H1 (cell line): ENCODE results near the gene MPV17L2. TPM values are rescaled to one million over a fixed set of nuclear protein-coding genes. Genes with fewer than 3 reads are reported as not detected.

Experiments
- CBX5 ChIP-seq: fragments of 300-800, 300-1000 bp; sonication (generic); IDR thresholded peaks from 2 replicates; pipeline ENCODE4 v1.7.1; 2016; ENCODE audit warnings: antibody characterized with exemption, low read length, low read depth
- EGR1 ChIP-seq: IDR thresholded peaks from 2 replicates; pipeline ENCODE4 v1.6.1; 2011; ENCODE audit warnings: low read depth, low read length, borderline replicate concordance
- GTF2F1 ChIP-seq: IDR thresholded peaks from 2 replicates; pipeline ENCODE4 v1.6.1; 2012; ENCODE audit warnings: low read depth, low read length, improper control_type of control experiment, borderline replicate concordance
- HDAC2 ChIP-seq, 2 experiments: fragments of 300-600 bp in 1 of 2; sonication (generic) in 1 of 2; IDR thresholded peaks; 2 replicates each; pipeline ENCODE4 v1.6.1; 2011 to 2012; ENCODE audit warnings: low read depth in 2 of 2, low read length in 2 of 2, mild to moderate bottlenecking in 2 of 2, moderate library complexity in 2 of 2, borderline replicate concordance in 1 of 2, inconsistent platforms in 1 of 2
- NRF1 ChIP-seq: IDR thresholded peaks from 2 replicates; pipeline ENCODE4 v1.6.1; 2011; ENCODE audit warnings: mild to moderate bottlenecking, low read depth, low read length, improper control_type of control experiment
- PHF8 ChIP-seq: fragments of 200-600 bp; sonication (generic); conservative IDR thresholded peaks from 2 replicates; pipeline ENCODE4 v1.7.1; 2012; ENCODE audit warnings: low read depth, mild to moderate bottlenecking, inconsistent platforms, low read length, moderate library complexity
- RXRA ChIP-seq: IDR thresholded peaks from 2 replicates; pipeline ENCODE4 v1.6.1; 2011; ENCODE audit warnings: low read depth, mild to moderate bottlenecking, low read length, moderate library complexity; ENCODE audit not compliant: insufficient read depth
- TAF7 ChIP-seq: optimal IDR thresholded peaks from 2 replicates; pipeline ENCODE3; 2011; ENCODE audit warnings: low read depth, mild to moderate bottlenecking, inconsistent platforms, low read length, moderate library complexity, borderline replicate concordance
- polyA plus RNA-seq, 7 experiments: library from polyadenylated mRNA; depleted of rRNA in 3 of 7; stranded (reverse) in 5 of 7; unstranded in 2 of 7; fragments of >200 nt in 5 of 7; fragments of 200-250 nt in 2 of 7; gene quantifications; 1 replicate in 5 of 7; 2 replicates in 1 of 7; 4 replicates in 1 of 7; pipeline versions ENCODE4 v1.2.1 to v1.2.3, GENCODE V29; 2011 to 2013; ENCODE audit warnings: missing spikeins in 2 of 7, mixed read lengths in 2 of 7
- total RNA-seq: library from RNA; stranded (reverse); fragmentation: NEBNext Ultra II Directional; extraction: Animal tissue kit (Norgen Biotek cat#: 25700); gene quantifications from 2 replicates; pipeline ENCODE4 v1.2.1, GENCODE V29; 2021

The MPV17L2 gene
- total and polyA plus RNA-seq, 2 of the 8 experiments (the other 6 are each of a cell fraction or from before 2014, with no cell fraction given) = 24.2 to 82.6 TPM

DNA sequence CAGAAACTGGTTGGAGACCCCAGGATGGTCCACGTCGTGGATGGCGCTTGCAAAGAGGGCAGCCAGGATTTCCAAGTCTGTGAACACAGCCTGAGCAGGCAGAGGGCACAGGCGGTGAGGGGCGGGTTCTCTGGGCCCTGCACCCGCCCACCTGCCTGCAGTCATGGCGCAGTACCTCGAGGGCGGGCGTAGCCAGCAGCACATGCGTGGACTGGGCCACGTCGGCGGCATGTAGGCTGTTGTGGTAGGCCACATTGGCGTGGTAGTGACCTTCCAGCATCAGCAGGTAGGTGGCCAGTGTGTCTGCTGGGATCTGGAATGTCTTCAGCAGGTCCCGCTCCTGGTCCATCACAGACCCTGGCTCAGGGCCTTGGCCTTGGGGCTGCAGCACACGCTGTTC, 25.1 kb downstream of the MPV17L2 start (continued):
- no peak for TF ChIP-seq GTF2F1
- TF ChIP-seq RXRA = no peak
- TF ChIP-seq EGR1 = no peak
- TF ChIP-seq TAF7 = no peak
- no peak for TF ChIP-seq PHF8
- no peak for TF ChIP-seq NRF1
- no peak for TF ChIP-seq CBX5
- TF ChIP-seq HDAC2 (IDR thresholded peaks at IDR 0.05; ENCODE audit: borderline replicate concordance in 1 of 2, low read depth in 2 of 2, low read length in 2 of 2) = no peak
